H1 (cell line): Measurements from ENCODE around the gene ARHGEF10L. TPM values are rescaled to one million over a fixed set of nuclear protein-coding genes. Genes with fewer than 3 reads are reported as not detected.

ENCODE experiments used
- CTCF ChIA-PET: fragments of 300-600 bp; sonication (Branson Sonifier 250); formaldehyde crosslinking; loops from one replicate; lab custom pipeline; 2021; ENCODE audit not compliant: partially characterized antibody; lab: Charles Lee
- POLR2A ChIA-PET: fragments of 300-600 bp; sonication (Branson Sonifier 250); formaldehyde crosslinking; loops from one replicate; lab custom pipeline; 2021; ENCODE audit warnings: inconsistent platforms; ENCODE audit not compliant: partially characterized antibody; lab: Charles Lee
- DNase-seq, 2 experiments: peaks; one replicate each; pipeline versions ENCODE4 v3.0.0 to v3.0.0-alpha.2; 2010 to 2022; ENCODE audit warnings: low spot score in 2 of 2, low read depth in 1 of 2, mixed read lengths in 1 of 2
- FAIRE-seq: peaks from 2 replicates; lab custom pipeline; 2011; peaks lifted over from hg19 to GRCh38; lab: Jason Lieb, UNC
- H2AFZ ChIP-seq: 2 replicates; pipeline ENCODE4 v1.8.1; 2012; ENCODE audit warnings: low read length, inconsistent platforms
- H2AK5ac ChIP-seq: 2 replicates; pipeline ENCODE4 v1.6.1; 2013; ENCODE audit warnings: low read depth, low read length
- H2BK120ac ChIP-seq: replicated peaks from 2 replicates; pipeline ENCODE3; 2013; ENCODE audit warnings: low read depth, low read length, inconsistent platforms
- H2BK12ac ChIP-seq: 2 replicates; pipeline ENCODE4 v1.6.1; 2013; ENCODE audit warnings: low read depth, low read length
- H2BK15ac ChIP-seq: 2 replicates; pipeline ENCODE4 v1.6.1; 2013; ENCODE audit warnings: low read length
- H2BK20ac ChIP-seq: 2 replicates; pipeline ENCODE4 v1.6.1; 2013; ENCODE audit warnings: low read length
- H2BK5ac ChIP-seq: 2 replicates; pipeline ENCODE4 v1.6.1; 2013; ENCODE audit warnings: low read depth, low read length
- H3K14ac ChIP-seq: 2 replicates; pipeline ENCODE4 v1.6.1; 2013; ENCODE audit warnings: inconsistent platforms; ENCODE audit not compliant: insufficient read length
- H3K18ac ChIP-seq: 2 replicates; pipeline ENCODE4 v1.6.1; 2013; ENCODE audit warnings: low read length; ENCODE audit errors: extremely low read depth
- H3K23ac ChIP-seq: 2 replicates; pipeline ENCODE4 v1.6.1; 2013; ENCODE audit warnings: inconsistent platforms; ENCODE audit not compliant: insufficient read length
- H3K23me2 ChIP-seq: 2 replicates; pipeline ENCODE4 v1.6.1; 2013; ENCODE audit warnings: low read depth, low read length
- H3K27ac ChIP-seq: 2 replicates; pipeline ENCODE4 v1.6.1; 2011; ENCODE audit warnings: low read depth, low read length, inconsistent platforms
- H3K27me3 ChIP-seq, 4 experiments: replicated peaks in 1 of 4; 1 replicate in 1 of 4; 2 replicates in 3 of 4; pipeline versions ENCODE4 v1.6.1 to v1.8.1; 2011 to 2013; ENCODE audit warnings: low read length in 3 of 4, mild to moderate bottlenecking in 3 of 4, inconsistent platforms in 2 of 4, mixed read lengths in 2 of 4, moderate library complexity in 1 of 4; ENCODE audit not compliant: control insufficient read depth in 3 of 4, insufficient read depth in 3 of 4; ENCODE audit errors: extremely low read depth in 1 of 4
- H3K36me3 ChIP-seq, 4 experiments: 2 replicates each; pipeline versions ENCODE4 v1.6.1 to v1.8.1; 2011 to 2013; ENCODE audit warnings: mild to moderate bottlenecking in 4 of 4, low read length in 3 of 4, moderate library complexity in 2 of 4, control low read depth in 1 of 4, inconsistent platforms in 1 of 4; ENCODE audit not compliant: insufficient read depth in 4 of 4, control insufficient read depth in 2 of 4
- H3K4ac ChIP-seq: replicated peaks from 2 replicates; pipeline ENCODE3; 2013; ENCODE audit warnings: low read length, low read depth, mixed read lengths, inconsistent platforms; ENCODE audit not compliant: insufficient read length
- H3K4me1 ChIP-seq, 4 experiments: replicated peaks in 1 of 4; 1 replicate in 1 of 4; 2 replicates in 3 of 4; pipeline versions ENCODE4 v1.6.1 to v1.8.1; 2011 to 2013; ENCODE audit warnings: low read length in 3 of 4, inconsistent platforms in 2 of 4, mixed read lengths in 1 of 4; ENCODE audit not compliant: insufficient read depth in 4 of 4, control insufficient read depth in 3 of 4
- H3K4me2 ChIP-seq, 2 experiments: 2 replicates each; pipeline versions ENCODE4 v1.6.1 to v1.8.1; 2011 to 2013; ENCODE audit warnings: low read depth in 2 of 2, low read length in 2 of 2, control low read depth in 1 of 2, inconsistent platforms in 1 of 2, mild to moderate bottlenecking in 1 of 2; ENCODE audit not compliant: insufficient read depth in 1 of 2
- H3K4me3 ChIP-seq, 4 experiments: fragments of 200-600, 300-600 bp in 1 of 4; sonication (generic), shearing (Covaris generic), sonication (Bioruptor Twin) in 1 of 4; 2 replicates each; pipeline versions ENCODE4 v1.5.1 to v1.8.1; 2011 to 2016; ENCODE audit warnings: low read length in 4 of 4, low read depth in 3 of 4, control low read depth in 2 of 4, inconsistent platforms in 2 of 4, mild to moderate bottlenecking in 2 of 4, mixed read lengths in 1 of 4, moderate library complexity in 1 of 4; ENCODE audit not compliant: insufficient read depth in 2 of 4; ENCODE audit errors: extremely low read depth in 1 of 4
- H3K56ac ChIP-seq: replicated peaks from 2 replicates; pipeline ENCODE3; 2013; ENCODE audit warnings: low read depth, mild to moderate bottlenecking, mixed read lengths, low read length, inconsistent platforms; ENCODE audit not compliant: insufficient read length
- H3K79me1 ChIP-seq: 2 replicates; pipeline ENCODE4 v1.6.1; 2013; ENCODE audit warnings: low read depth, low read length, control low read depth
- H3K79me2 ChIP-seq, 2 experiments: 2 replicates each; pipeline versions ENCODE4 v1.6.1 to v1.8.1; 2012 to 2013; ENCODE audit warnings: low read length in 2 of 2, mild to moderate bottlenecking in 2 of 2, inconsistent platforms in 1 of 2; ENCODE audit not compliant: insufficient read depth in 2 of 2, control insufficient read depth in 1 of 2
- H3K9ac ChIP-seq, 4 experiments: replicated peaks in 1 of 4; 1 replicate in 1 of 4; 2 replicates in 3 of 4; pipeline versions ENCODE4 v1.6.1 to v1.8.1; 2011 to 2013; ENCODE audit warnings: low read depth in 3 of 4, low read length in 3 of 4, control low read depth in 2 of 4, mild to moderate bottlenecking in 2 of 4, moderate library complexity in 2 of 4, inconsistent platforms in 1 of 4; ENCODE audit errors: extremely low read depth in 1 of 4
- H3K9me3 ChIP-seq, 2 experiments: 2 replicates each; pipeline versions ENCODE4 v1.6.1 to v1.8.1; 2012 to 2013; ENCODE audit warnings: mild to moderate bottlenecking in 2 of 2, moderate library complexity in 2 of 2, control low read depth in 1 of 2, inconsistent platforms in 1 of 2, low read depth in 1 of 2, low read length in 1 of 2, mixed read lengths in 1 of 2; ENCODE audit not compliant: insufficient read depth in 2 of 2
- H4K20me1 ChIP-seq, 2 experiments: replicated peaks in 1 of 2; 2 replicates each; pipeline versions ENCODE3 to v1.8.1; 2011 to 2013; ENCODE audit warnings: inconsistent platforms in 2 of 2, low read length in 2 of 2, mild to moderate bottlenecking in 1 of 2; ENCODE audit not compliant: insufficient read depth in 2 of 2, control insufficient read depth in 1 of 2
- H4K5ac ChIP-seq: 2 replicates; pipeline ENCODE4 v1.6.1; 2013; ENCODE audit warnings: low read length, low read depth, mixed read lengths, inconsistent platforms; ENCODE audit not compliant: insufficient read length
- H4K8ac ChIP-seq: 2 replicates; pipeline ENCODE4 v1.8.0; 2013; ENCODE audit warnings: mild to moderate bottlenecking, moderate library complexity, low read length, inconsistent platforms; ENCODE audit not compliant: insufficient read depth; ENCODE audit errors: extremely low read depth
- H4K91ac ChIP-seq: replicated peaks from 2 replicates; pipeline ENCODE3; 2013; ENCODE audit warnings: low read length, mixed read lengths, inconsistent platforms; ENCODE audit not compliant: insufficient read length
- ASH2L ChIP-seq: fragments of 200-600, 300-600 bp; sonication (generic); IDR thresholded peaks from one replicate; pipeline ENCODE4 v1.7.1; 2017; ENCODE audit warnings: low read length
- BRCA1 ChIP-seq: IDR thresholded peaks from 2 replicates; pipeline ENCODE4 v1.6.1; 2012; ENCODE audit warnings: low read depth, low read length, improper control_type of control experiment
- CBX8 ChIP-seq: fragments of 300-800, 300-1000 bp; sonication (generic); IDR thresholded peaks from 2 replicates; pipeline ENCODE4 v1.7.1; 2016; ENCODE audit warnings: low read depth, low read length, borderline replicate concordance
- GABPA ChIP-seq: IDR thresholded peaks from 2 replicates; pipeline ENCODE4 v1.6.1; 2011; ENCODE audit warnings: mild to moderate bottlenecking, low read length, moderate library complexity, borderline replicate concordance; ENCODE audit not compliant: insufficient read depth
- POLR2A ChIP-seq, 2 experiments: IDR thresholded peaks; 1 replicate in 1 of 2; 2 replicates in 1 of 2; pipeline ENCODE4 v1.6.1; 2011; ENCODE audit warnings: low read depth in 2 of 2, low read length in 2 of 2, mild to moderate bottlenecking in 2 of 2; ENCODE audit errors: control extremely low read depth in 1 of 2
- SP1 ChIP-seq: IDR thresholded peaks from 2 replicates; pipeline ENCODE4 v1.6.1; 2011; ENCODE audit warnings: low read depth, low read length
- SUZ12 ChIP-seq: fragments of 200-600 bp; sonication (generic); IDR thresholded peaks from 2 replicates; pipeline ENCODE4 v1.6.1; 2012; ENCODE audit warnings: mild to moderate bottlenecking, inconsistent platforms, low read length, moderate library complexity, mixed read lengths
- WGBS, 2 experiments: shearing (Covaris generic) in 1 of 2; methylation state at CpG; one replicate each; pipeline versions ENCODE4 v1.1.6 to v1.1.7; 2013 to 2015; ENCODE audit warnings: low lambda C conversion rate in 2 of 2, mixed read lengths in 2 of 2, inconsistent platforms in 1 of 2, low coverage in 1 of 2, missing lambda C conversion rate in 1 of 2; ENCODE audit not compliant: insufficient replicate concordance in 2 of 2, insufficient coverage in 1 of 2, insufficient read length in 1 of 2; ENCODE audit errors: extremely low coverage in 1 of 2, missing lambda C conversion rate in 1 of 2; 5-methylcytosine and 5-hydroxymethylcytosine counted together
- polyA plus RNA-seq, 7 experiments: library from polyadenylated mRNA; depleted of rRNA in 3 of 7; stranded (reverse) in 5 of 7; unstranded in 2 of 7; fragments of >200 nt in 5 of 7; fragments of 200-250 nt in 2 of 7; gene quantifications; 1 replicate in 5 of 7; 2 replicates in 1 of 7; 4 replicates in 1 of 7; pipeline versions ENCODE4 v1.2.1 to v1.2.3, GENCODE V29; 2011 to 2013; ENCODE audit warnings: missing spikeins in 2 of 7, mixed read lengths in 2 of 7
- total RNA-seq: library from RNA; stranded (reverse); fragmentation: NEBNext Ultra II Directional; extraction: Animal tissue kit (Norgen Biotek cat#: 25700); gene quantifications from 2 replicates; pipeline ENCODE4 v1.2.1, GENCODE V29; 2021

Gene ARHGEF10L
- total and polyA plus RNA-seq, 2 of the 8 experiments (the other 6 are each of a cell fraction or from before 2014, with no cell fraction given) = 33.6 to 39.6 TPM

DNA sequence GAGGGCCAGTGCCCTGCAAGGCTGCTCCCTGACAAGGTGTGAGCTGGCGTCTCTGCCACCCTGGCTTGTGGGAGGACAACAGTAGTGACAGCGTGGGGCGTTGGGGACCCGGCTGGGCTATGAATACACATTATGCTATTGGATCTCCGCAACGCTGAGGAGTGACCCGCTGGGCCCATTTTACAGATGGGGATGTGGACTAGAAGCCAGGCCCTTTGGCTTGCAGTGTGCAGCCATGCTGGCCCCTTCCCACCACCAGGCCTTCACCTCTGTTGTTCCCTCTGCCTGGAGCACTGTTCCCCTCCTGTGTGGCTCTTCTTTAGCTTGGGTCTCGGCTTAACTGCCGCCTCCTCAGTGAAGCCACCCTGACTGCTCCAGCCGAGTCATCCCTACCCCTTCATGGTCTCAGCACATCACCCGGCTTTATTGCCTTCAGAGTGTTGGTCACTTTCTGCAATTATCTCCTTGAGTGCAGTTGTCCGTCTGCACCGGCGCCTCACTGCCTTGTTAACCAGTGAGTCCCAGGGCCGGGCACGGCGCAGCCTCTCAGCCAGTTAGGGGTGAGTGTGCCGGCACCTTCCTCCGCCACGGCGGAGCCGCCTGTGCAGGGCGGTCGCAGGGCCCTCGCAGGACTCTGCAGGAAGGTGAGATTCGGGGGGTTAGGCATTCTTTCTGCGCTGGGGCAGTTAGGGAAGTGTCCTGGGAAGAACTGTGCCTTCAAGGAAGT lies 131.3 kb downstream of the ARHGEF10L start:
- FAIRE-seq (no peak), DNase-seq (no peak)
- ChIA-PET POLR2A (interaction anchor here (1.0 to 1.9 kb wide), 2 partner anchors 10 kb away, joined by 3 to 5 read pairs; no protein-coding TSS in a partner anchor), CTCF (interaction anchor here (0.7 to 3.4 kb wide), 19 partner anchors 9 to 304 kb away, joined by 3 to 14 read pairs (median 4); no protein-coding TSS in a partner anchor)
- no peak overlapping the region for H4K91ac ChIP-seq
- no peak overlapping the region for H3K18ac ChIP-seq
- no peaks in the 10 kb centered on the region; a peak in 1 of 4 replicates for H3K79me2 ChIP-seq
- H3K23me2 ChIP-seq = no peaks in the 10 kb centered on the region
- peaks cover 0 to 15% (median 7%) of the 10 kb centered on the region in 4 experiments; a peak in 5 of 7 replicates for H3K4me1 ChIP-seq
- peaks cover 0 to 6% (median 4%) of the 10 kb centered on the region in 4 experiments; a peak in 3 of 8 replicates for H3K36me3 ChIP-seq
- no peak overlapping the region for H2BK15ac ChIP-seq
- H3K79me1 ChIP-seq = peaks cover 9% of the 10 kb centered on the region
- no peak overlapping the region for H2AFZ ChIP-seq
- H3K9me3 ChIP-seq = no peaks in the 10 kb centered on the region
- no peak overlapping the region for H3K23ac ChIP-seq
- no peak overlapping the region for H3K4me3 ChIP-seq
- no peak overlapping the region for H3K56ac ChIP-seq
- no peak overlapping the region for H4K5ac ChIP-seq
- peak overlapping the region; percentile 62; the same call in 1 of the 2 replicates for H4K8ac ChIP-seq
- H3K27me3 ChIP-seq = no peaks in the 10 kb centered on the region
- no peak overlapping the region for H2BK5ac ChIP-seq
- no peak overlapping the region for H2BK20ac ChIP-seq
- no peak overlapping the region for H3K9ac ChIP-seq
- H2BK120ac ChIP-seq = no peak overlapping the region
- no peak overlapping the region for H2BK12ac ChIP-seq
- H4K20me1 ChIP-seq = peaks cover 9 to 11% of the 10 kb centered on the region in 2 experiments
- H3K14ac ChIP-seq = no peak overlapping the region
- no peak overlapping the region for H2AK5ac ChIP-seq
- no peak overlapping the region for H3K4ac ChIP-seq
- TF ChIP-seq BRCA1 (no peak), POLR2A (IDR thresholded peaks at IDR 0.05; ENCODE audit: control extremely low read depth in 1 of 2, low read depth in 2 of 2, low read length in 2 of 2) (no peak), SUZ12 (no peak), GABPA (no peak), SP1 (no peak), CBX8 (no peak), ASH2L (no peak)
- TF ChIP-seq, all 59 proteins: peak for 0
- WGBS, 2 experiments = 89% methylated on average over 27 of the region's 27 CpGs; no CpG with 5 or more reads in 1 of the 2 experiments
- no peak overlapping the region for H3K4me2 ChIP-seq
- H3K27ac ChIP-seq = no peak overlapping the region
